Osteoblast (primary cell): Measurements from ENCODE around the gene CCDC169. TPM values are rescaled to one million over a fixed set of nuclear protein-coding genes. Genes with fewer than 3 reads are reported as not detected.
"Not testable (repeated sequence)": the region's sequence is repeated elsewhere in the genome, so short reads cannot be mapped to it uniquely, and the experiment has no call there.

Experiments
- DNase-seq: peaks from one replicate; pipeline ENCODE4 v3.0.0; 2011; ENCODE audit warnings: low spot score, mixed read lengths; ENCODE audit not compliant: insufficient read length; ENCODE audit errors: missing footprints
- H2AFZ ChIP-seq: 2 replicates; pipeline ENCODE4 v1.6.0; 2011; ENCODE audit warnings: mild to moderate bottlenecking, low read length
- H3K27ac ChIP-seq: 2 replicates; pipeline ENCODE4 v1.5.1; 2011; ENCODE audit warnings: mild to moderate bottlenecking, low read depth, low read length, moderate library complexity
- H3K27me3 ChIP-seq: 2 replicates; pipeline ENCODE4 v1.6.0; 2012; ENCODE audit warnings: mild to moderate bottlenecking, control low read depth, inconsistent platforms, low read length, moderate library complexity; ENCODE audit not compliant: insufficient read depth
- H3K36me3 ChIP-seq: 2 replicates; pipeline ENCODE4 v1.5.1; 2011; ENCODE audit warnings: mild to moderate bottlenecking, low read length, control low read depth, moderate library complexity; ENCODE audit not compliant: insufficient read depth
- H3K4me1 ChIP-seq: 2 replicates; pipeline ENCODE4 v1.5.1; 2011; ENCODE audit warnings: mild to moderate bottlenecking, low read length, control low read depth, moderate library complexity; ENCODE audit not compliant: insufficient read depth
- H3K4me2 ChIP-seq: 2 replicates; pipeline ENCODE4 v1.6.0; 2011; ENCODE audit warnings: mild to moderate bottlenecking, low read length; ENCODE audit not compliant: insufficient read depth
- H3K4me3 ChIP-seq: fragments of 200-600 bp; sonication (generic); 3 replicates; pipeline ENCODE4 v1.5.1; 2012; ENCODE audit warnings: mild to moderate bottlenecking, low read length, inconsistent platforms; ENCODE audit not compliant: insufficient read depth
- H3K79me2 ChIP-seq: 2 replicates; pipeline ENCODE4 v1.6.0; 2012; ENCODE audit warnings: mild to moderate bottlenecking, low read length, control low read depth, inconsistent platforms; ENCODE audit not compliant: insufficient read depth
- H3K9me3 ChIP-seq: 2 replicates; pipeline ENCODE4 v1.5.1; 2011; ENCODE audit warnings: low read depth, low read length, control low read depth
- H4K20me1 ChIP-seq: 2 replicates; pipeline ENCODE4 v1.6.0; 2012; ENCODE audit warnings: mild to moderate bottlenecking, low read length, control low read depth; ENCODE audit not compliant: insufficient read depth
- total RNA-seq: library from RNA; depleted of rRNA; stranded (reverse); fragments of >200 nt; gene quantifications from 2 replicates; pipeline ENCODE4 v1.2.3, GENCODE V29; 2012
- TF ChIP-seq, protein P1 (sequence below): IDR thresholded peaks from 2 replicates; pipeline ENCODE4 v1.5.1; 2011; ENCODE audit warnings: mild to moderate bottlenecking, low read depth, low read length, moderate library complexity; ENCODE audit errors: extremely low read depth

Gene CCDC169
- total RNA-seq, 1 donor = 5.1 TPM

DNA sequence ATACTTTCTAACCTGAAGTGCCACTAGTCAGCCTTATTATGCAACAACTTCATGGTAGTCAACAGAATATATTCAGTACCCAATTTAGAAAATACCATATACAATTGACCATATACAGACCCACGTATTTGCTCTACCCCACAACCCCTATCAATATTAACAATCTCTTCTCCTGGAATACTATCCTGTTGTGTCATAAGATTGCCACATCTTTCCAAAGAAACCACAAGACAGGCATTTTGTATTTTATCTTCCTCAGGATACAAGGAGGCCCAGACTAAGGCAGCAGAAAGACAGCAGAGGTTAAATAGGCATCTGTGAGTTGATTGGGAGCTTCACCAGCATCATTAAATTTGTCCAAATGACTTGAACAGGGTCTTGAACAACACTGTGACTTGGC lies 44.1 kb upstream of the CCDC169 start:
- H3K79me2 ChIP-seq = peaks cover 84% of the 10 kb centered on the region
- H3K4me1 ChIP-seq = peaks cover 19% of the 10 kb centered on the region
- DNase-seq = peak; percentile 43
- peaks cover 19% of the 10 kb centered on the region for H4K20me1 ChIP-seq
- TF ChIP-seq, protein P1, sequence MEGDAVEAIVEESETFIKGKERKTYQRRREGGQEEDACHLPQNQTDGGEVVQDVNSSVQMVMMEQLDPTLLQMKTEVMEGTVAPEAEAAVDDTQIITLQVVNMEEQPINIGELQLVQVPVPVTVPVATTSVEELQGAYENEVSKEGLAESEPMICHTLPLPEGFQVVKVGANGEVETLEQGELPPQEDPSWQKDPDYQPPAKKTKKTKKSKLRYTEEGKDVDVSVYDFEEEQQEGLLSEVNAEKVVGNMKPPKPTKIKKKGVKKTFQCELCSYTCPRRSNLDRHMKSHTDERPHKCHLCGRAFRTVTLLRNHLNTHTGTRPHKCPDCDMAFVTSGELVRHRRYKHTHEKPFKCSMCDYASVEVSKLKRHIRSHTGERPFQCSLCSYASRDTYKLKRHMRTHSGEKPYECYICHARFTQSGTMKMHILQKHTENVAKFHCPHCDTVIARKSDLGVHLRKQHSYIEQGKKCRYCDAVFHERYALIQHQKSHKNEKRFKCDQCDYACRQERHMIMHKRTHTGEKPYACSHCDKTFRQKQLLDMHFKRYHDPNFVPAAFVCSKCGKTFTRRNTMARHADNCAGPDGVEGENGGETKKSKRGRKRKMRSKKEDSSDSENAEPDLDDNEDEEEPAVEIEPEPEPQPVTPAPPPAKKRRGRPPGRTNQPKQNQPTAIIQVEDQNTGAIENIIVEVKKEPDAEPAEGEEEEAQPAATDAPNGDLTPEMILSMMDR = no peak
- H3K9me3 ChIP-seq = no peaks in the 10 kb centered on the region
- H3K4me3 ChIP-seq = no peak overlapping the region
- no peak overlapping the region for H3K4me2 ChIP-seq
- H3K27ac ChIP-seq = no peak overlapping the region
- H3K36me3 ChIP-seq = no peaks in the 10 kb centered on the region
- H2AFZ ChIP-seq = no peak overlapping the region
- H3K27me3 ChIP-seq = no peaks in the 10 kb centered on the region

DNA sequence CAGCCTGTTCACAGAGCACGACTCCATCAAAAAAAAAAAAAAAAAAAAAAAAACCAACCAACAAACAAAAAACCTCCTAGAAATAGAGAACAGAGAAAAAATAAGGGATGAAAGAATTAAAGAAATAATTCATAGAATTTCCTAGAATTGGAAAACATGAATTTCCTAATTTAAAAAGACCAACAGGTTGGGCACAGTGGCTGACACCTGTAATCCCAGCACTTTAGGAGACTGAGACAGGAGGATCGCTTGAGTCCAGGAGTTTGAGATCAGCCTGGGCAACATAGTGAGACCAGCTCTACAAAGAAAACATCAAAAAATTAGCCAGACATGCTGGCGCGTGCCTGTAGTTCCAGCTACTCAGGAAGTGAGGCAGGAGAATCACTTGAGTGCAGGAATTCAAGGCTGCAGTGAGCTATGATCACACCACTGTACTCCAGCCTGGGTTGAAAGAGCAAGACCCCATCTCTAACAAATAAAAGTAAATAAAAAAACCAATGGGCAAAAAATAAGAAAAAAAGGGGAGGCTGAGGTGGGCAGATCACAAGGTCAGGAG lies 42.1 kb upstream of the CCDC169 start:
- H4K20me1 ChIP-seq = peaks cover 22% of the 10 kb centered on the region
- H3K9me3 ChIP-seq = no peaks in the 10 kb centered on the region
- peaks cover 98% of the 10 kb centered on the region for H3K79me2 ChIP-seq
- H3K4me2 ChIP-seq = no peak overlapping the region
- no peak overlapping the region for H3K27ac ChIP-seq
- peaks cover 17% of the 10 kb centered on the region for H3K4me1 ChIP-seq
- TF ChIP-seq, protein P1 = no peak
- H3K4me3 ChIP-seq = no peak overlapping the region
- no peak for DNase-seq
- H3K27me3 ChIP-seq = no peaks in the 10 kb centered on the region
- peaks cover 7% of the 10 kb centered on the region for H3K36me3 ChIP-seq
- H2AFZ ChIP-seq = no peak overlapping the region

DNA sequence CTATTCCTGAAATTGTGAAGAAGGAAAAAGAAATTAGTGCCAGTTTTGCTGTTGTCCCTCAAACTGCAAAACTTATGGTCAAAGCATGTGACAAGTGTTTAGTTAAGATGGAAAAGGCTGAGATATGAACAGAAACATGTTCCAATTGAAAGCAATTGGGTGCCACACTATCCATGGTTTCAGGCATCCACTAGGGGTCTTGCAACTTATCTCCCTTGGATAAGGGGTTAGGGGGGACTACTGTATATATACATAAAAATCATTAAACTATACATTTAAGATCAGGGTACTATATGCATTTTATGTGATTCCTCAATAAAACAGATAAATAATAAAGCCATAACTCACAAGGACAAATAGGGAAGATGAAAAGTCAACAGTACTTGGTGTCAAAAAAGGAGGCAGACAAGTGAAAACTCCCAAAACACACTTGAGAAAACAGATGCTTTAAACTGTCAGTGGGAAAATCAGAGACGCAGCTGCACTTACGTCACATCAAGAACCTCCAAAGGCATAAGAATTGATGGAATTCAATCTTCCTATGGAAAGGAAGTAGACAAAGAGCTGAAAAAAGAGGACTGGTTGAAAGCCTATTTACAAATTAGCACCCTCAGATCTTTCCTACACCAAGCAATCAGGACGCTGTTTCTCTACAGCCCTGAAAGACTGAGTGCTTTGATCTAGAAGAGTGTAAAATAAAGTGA lies 40.5 kb upstream of the CCDC169 start:
- Histone ChIP-seq H3K79me2 (peaks cover 97% of the 10 kb centered on the region), H3K36me3 (peaks cover 13% of the 10 kb centered on the region), H2AFZ (no peak overlapping the region), H3K27me3 (no peaks in the 10 kb centered on the region), H3K9me3 (no peaks in the 10 kb centered on the region), H3K4me3 (no peak overlapping the region), H4K20me1 (peaks cover 20% of the 10 kb centered on the region), H3K4me2 (no peak overlapping the region), H3K27ac (no peak overlapping the region), H3K4me1 (peaks cover 18% of the 10 kb centered on the region)
- no peak for DNase-seq
- TF ChIP-seq, protein P1 = no peak

DNA sequence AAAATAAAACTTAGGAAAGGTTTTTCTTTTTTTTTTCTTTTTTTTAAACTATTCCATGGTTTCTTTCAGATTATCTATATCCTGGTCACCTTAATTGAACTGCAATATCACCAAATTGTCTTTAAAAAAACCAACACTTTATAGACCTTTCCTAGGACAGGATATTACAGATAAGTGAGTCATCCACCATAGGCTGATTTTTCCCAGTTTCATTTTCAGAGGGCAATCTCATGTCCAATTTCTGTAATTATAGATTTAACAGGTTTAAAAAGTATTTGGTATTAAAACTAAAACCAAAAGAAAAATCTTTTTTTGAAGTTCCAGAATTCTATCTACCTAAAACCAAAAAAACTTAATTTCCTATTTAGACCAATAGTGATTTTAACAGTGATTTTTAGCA lies 35.4 kb upstream of the CCDC169 start:
- Histone ChIP-seq H3K79me2 (peaks cover 98% of the 10 kb centered on the region), H2AFZ (no peak overlapping the region), H3K9me3 (no peaks in the 10 kb centered on the region), H3K4me2 (peak overlapping the region; percentile 47), H3K4me1 (peaks cover 12% of the 10 kb centered on the region), H4K20me1 (peaks cover 8% of the 10 kb centered on the region), H3K27me3 (no peaks in the 10 kb centered on the region), H3K36me3 (peaks cover 39% of the 10 kb centered on the region), H3K27ac (peak overlapping the region; percentile 56), H3K4me3 (no peak overlapping the region)
- peak; percentile 62 for DNase-seq
- TF ChIP-seq, protein P1 = no peak

DNA sequence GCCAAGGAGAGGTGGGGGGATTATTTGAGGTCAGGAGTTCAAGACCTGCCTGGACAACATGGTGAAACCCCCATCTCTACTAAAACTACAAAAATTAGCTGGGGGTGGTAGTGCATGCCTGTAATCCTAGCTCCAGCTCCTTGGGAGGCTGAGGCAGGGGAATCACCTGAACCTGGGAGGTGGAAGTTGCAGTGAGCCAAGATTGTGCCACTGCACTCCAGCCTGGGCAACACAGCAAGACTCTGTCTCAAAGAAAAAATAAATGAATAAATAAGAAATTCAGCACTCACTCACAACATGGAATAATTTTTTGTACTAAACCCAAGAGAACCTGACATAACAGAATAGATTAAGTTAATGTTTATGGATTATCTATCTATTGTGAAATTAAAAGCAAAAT lies 34.6 kb upstream of the CCDC169 start:
- not testable (repeated sequence) for DNase-seq, H3K4me3 ChIP-seq, H2AFZ ChIP-seq, H4K20me1 ChIP-seq, H3K27me3 ChIP-seq, H3K4me2 ChIP-seq, H3K9me3 ChIP-seq
- Histone ChIP-seq H3K27ac (peak overlapping the region; percentile 56), H3K36me3 (peaks cover 42% of the 10 kb centered on the region), H3K79me2 (peaks cover 90% of the 10 kb centered on the region), H3K4me1 (peaks cover 12% of the 10 kb centered on the region)
